GM18909 (cell line): Measurements from ENCODE around the gene NSFL1C.
"Not testable (repeated sequence)": the region's sequence is repeated elsewhere in the genome, so short reads cannot be mapped to it uniquely, and the experiment has no call there.

ENCODE experiments used
- ATAC-seq: cut with Tn5 transposase; IDR thresholded peaks from one replicate; pipeline ENCODE4 v1.9.1; 2021; ENCODE audit warnings: mild to moderate bottlenecking; ENCODE audit not compliant: unreplicated experiment, poor library complexity

The NSFL1C gene

GRCh38 chr20:1427457-1428054, 39.1 kb downstream of the NSFL1C start:
- ATAC-seq = no peak

DNA sequence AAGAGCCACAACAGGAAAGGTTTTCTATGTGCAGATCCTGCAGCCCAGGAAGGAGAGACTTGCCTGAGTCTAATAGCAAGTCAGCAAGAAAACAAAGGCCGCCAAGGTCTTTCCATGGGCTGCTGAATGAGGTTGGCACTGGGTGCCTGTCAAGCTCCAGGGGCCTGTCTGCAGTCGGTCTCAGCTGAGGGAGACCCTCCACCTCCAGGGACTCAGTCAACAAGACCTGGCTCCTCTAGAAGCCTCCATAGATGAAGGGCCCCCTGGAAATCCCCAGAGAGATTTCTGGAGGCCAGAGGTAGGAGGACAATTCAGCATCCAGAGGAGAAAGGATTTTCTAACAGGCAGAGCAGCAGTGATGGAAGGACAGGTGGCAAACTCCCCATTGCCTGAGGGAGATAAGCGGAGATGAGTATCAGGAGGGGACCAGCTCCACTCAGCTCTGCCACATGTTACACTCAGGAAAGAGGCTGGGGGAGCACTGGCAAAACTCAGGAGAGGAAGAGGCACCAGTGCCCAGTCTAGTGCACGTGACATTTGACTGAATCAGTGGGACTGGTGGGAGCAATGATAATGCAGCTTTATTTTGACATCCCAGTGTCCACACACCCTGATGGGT, 40.3 kb downstream of the NSFL1C start:
- ATAC-seq = no peak

- no peak for ATAC-seq
Observed at GRCh38 chr20:1424336-1424735, 42.3 kb downstream of the NSFL1C start.

- no peak for ATAC-seq
Observed at GRCh38 chr20:1423625-1424106, 43.0 kb downstream of the NSFL1C start.

GRCh38 chr20:1423206-1423605, 43.4 kb downstream of the NSFL1C start:
- ATAC-seq = no peak

DNA sequence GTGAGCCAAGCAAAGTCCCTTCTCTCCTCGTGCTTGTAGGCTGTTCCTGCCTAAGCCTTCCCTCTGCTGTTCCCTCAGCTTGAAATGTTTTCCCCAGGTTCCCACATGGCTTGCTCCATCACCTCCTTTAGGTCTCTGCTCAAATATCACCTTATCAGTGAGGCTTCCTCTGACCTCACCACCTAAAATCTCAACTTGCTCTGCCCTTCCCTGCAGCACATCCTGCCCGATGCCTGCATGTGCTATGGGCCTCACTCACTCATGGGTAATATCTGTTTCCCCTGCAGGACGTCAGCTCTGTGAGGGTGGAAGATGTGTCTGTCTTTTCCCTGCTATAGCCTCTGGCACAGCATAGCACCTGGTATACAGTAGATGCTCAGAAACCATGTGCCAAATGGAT, 43.9 kb downstream of the NSFL1C start:
- ATAC-seq = no peak

- no peak for ATAC-seq
Observed at GRCh38 chr20:1420066-1420465, 46.6 kb downstream of the NSFL1C start.

DNA sequence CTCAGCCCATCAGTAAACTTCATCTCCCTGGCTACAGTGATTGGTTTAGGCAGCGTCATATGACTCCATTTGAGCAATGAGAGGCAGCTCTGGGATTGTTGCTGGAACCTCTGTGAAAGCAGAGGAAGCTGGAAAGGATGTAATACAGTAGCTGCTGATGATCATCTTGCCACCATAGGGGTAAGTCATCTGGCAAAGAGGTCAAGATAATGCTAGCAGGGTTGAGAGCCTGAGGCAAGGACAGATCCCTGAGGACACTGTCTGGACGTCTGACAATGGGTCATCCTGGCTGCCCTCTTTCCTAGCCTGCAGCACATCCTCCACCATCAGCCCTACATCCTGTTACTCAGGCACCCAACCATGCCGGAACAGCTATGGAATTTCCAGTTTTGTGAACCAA, 48.3 kb downstream of the NSFL1C start:
- no peak for ATAC-seq

- no peak for ATAC-seq
Observed at GRCh38 chr20:1417790-1418189, 48.9 kb downstream of the NSFL1C start.

DNA sequence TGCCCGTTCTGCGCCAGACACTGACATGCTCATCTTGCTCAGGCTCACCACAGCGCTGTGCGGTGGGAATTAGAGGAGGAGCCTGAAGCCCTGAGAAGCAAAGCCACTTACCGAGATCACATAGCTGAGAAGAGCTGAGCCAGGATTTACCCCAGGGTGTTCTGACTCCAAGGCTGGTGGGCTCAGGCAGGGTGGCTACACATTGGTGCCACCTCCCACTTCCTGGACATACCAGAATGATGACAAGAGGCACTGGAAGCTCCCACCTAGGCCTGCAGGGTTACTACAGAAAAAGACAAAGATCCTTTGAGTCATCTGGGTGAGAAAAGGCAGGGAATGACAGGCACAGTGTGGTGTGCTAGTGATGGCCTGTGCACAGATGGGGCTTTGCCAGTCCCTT, 49.4 kb downstream of the NSFL1C start:
- ATAC-seq = no peak

DNA sequence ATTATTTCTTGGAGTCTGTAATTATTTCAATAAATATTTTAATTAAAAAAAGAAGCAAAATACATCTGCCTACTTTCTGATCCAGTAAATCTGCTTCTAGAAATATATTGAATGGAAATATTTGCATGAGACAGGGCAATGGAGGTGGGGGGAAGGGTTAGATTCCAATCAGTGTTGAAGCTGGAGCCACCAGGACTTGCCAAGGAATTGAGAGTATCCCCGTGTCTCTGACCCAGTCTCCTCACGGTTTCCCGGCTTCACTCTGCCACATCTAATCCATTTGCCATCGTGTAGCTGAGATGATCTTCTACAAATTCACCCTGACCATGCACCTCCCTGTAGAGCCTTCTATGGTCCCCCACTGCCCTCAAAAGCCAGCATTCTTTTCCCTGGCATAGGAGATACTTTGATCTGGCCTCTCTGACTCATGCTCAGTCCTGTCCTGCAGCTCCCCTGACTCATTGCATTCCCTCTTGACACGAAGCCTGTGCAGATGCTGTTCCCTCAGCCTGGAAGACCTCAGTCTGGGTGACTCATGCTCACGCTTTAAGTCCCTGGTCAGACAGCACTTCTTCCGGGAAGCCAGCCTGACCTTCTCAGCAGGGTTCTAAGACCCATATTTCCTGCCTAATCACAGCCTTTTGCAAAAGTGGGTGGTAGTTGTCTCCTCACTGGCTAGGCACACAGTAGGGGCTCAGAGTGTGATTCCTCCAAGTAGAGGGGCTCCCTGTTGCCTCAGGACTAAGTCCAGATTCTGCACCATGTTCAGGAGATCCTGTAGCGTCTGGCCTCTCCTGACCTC, 50.8 kb downstream of the NSFL1C start:
- ATAC-seq = no peak

DNA sequence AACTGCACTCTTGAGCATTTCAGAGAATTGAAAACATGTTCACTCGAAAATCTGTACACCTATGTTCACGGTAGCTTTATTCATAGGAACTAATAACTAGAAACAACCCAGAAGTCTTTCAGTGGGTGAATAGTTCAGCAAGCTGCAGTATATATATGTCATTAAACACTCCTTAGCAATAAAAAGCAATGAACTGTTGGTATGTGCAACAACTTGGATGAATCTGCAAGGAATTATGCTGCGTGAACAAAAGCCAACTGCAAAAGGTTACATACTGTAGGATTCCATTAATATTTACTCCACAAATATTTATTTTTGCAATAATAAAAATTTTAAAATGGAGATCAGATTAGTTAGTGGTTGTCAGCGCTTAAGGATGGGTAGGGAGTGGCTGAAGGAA, 51.7 kb downstream of the NSFL1C start:
- ATAC-seq = no peak

GRCh38 chr20:1405801-1406200, 60.8 kb downstream of the NSFL1C start:
- no peak for ATAC-seq

DNA sequence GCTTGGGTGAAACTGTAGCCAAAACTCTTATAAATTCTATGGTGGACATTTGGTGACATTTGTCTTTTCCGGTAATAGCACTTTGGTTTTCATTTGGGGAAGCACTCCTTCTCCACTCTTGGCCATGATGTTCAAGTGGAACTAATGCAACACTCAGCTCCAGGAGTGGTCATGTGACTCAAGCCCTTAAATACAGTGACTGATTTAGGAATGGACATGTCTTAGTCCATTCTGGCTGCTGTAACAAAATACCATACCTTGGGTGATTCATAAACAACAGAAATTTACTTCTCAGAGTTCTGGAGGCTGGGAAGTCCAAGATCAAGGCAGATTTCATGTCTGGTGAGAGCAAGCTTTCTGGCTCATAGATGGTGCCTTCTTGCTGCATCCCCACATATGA, 63.0 kb downstream of the NSFL1C start:
- ATAC-seq = no peak

GRCh38 chr20:1402149-1402548, 64.5 kb downstream of the NSFL1C start:
- no peak for ATAC-seq

DNA sequence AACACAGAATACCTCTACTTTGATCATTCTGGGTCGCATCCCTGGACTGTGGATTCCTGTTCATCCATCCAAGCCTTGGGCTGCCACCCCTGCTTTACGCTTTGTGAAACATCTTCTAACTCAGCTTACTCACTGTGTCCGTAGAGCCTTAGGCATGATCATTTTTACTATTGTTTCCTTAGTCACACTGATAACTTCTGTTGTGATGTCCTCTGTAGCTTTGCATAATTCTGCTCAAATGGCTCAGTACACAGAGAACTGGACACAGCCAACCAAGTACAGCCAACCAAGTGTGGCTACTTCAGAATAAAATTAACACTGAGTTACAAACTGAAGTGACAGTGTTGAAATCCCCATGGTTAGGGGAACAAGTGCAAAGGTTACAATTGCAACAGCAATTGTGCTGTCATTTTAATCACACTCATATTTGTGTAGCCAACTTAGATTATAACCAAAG, 65.2 kb downstream of the NSFL1C start:
- ATAC-seq = no peak

DNA sequence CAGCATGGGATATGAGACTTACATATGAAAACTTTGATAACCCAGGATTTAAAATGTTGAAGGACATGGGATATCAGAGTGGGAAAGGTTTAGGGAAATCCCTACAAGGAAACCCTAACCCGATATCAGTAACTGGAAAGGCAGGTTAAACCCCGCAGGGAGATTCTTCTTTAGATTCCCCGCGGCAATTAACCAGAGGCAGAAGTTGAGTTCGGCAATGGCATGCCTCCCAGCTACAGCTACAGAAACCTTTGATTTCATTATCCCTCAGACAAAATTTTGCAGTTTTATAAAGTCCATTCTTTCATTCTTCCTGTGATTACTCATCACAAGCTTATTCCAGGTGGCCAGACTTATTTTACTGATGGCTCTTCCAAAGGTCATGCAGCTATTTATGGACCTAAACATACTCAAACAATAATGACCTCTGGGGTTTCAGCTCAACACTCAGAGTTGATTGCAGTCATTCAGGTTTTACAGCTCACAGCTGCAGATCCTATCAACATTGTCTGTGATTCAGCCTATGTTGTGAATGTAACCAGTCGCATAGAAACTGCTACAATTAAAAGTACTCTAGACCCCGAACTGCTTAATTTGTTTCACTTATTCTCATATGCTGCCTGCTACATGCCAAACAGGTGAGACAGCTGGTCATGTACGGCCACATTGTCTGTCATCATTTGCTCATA, 66.8 kb downstream of the NSFL1C start:
- not testable (repeated sequence) for ATAC-seq

DNA sequence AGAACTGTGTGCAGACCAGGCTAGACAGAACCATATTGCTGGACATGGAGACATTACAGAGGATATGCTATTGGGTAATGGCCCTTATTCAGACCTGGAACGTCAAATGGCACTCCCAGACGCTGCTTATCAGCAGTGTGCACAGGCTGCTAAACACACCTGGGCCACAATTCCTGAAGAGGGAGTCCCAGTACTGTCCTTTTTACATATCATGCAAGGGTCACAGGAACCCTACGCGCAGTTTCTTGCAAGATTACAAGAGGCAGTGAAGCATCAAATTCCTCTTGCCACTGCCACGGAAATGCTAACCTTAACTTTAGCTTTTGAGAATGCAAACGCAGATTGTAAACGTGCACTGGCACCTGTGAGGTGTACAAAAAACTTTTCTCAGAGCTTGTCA, 68.5 kb downstream of the NSFL1C start:
- not testable (repeated sequence) for ATAC-seq

DNA sequence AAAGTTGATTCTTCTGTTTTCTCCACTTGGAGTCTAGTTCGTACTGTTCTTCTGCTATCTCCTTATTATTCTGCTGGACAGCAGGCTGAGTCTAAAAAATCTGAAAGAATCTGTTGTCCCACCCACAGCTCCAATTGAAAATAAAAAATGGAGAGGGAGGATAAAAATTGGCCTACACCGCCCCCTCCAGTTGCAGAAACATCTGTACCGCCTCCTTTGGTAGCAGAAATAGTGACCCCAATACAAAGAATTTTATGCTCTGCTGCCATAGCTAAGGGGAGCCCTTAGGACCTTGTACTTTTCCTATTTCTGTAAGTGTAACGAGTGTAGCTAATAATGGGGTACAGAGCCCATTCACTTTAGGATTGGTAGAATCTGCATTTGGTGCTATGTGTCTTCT, 68.9 kb downstream of the NSFL1C start:
- ATAC-seq = no peak

GRCh38 chr20:1396702-1397101, 69.9 kb downstream of the NSFL1C start:
- ATAC-seq = no peak

GRCh38 chr20:1396264-1396663, 70.4 kb downstream of the NSFL1C start:
- no peak for ATAC-seq
